Urothelium cell line (cell line): Measurements from ENCODE around the gene FADS1.

Experiments used
- DNase-seq: peaks from one replicate; pipeline ENCODE4 v3.0.0; 2011; ENCODE audit warnings: low spot score, mixed read lengths
- FAIRE-seq: peaks from 2 replicates; lab custom pipeline; 2011; peaks lifted over from hg19 to GRCh38; lab: Jason Lieb, UNC

The FADS1 gene

GRCh38 chr11:61764606-61765260, 52.1 kb downstream of the FADS1 start:
- DNase-seq, result no peak
- no peak for FAIRE-seq

- DNase-seq (no peak), FAIRE-seq (no peak)
These were observed 52.7 kb downstream of the FADS1 start for GRCh38 chr11:61763930-61764605.

- DNase-seq, result no peak
- FAIRE-seq, result no peak
These were observed 54.0 kb downstream of the FADS1 start for GRCh38 chr11:61762798-61763197.

GRCh38 chr11:61762223-61762615, 54.6 kb downstream of the FADS1 start:
- no peak for DNase-seq

GRCh38 chr11:61761440-61762222, 55.2 kb downstream of the FADS1 start:
- no peak for DNase-seq
- FAIRE-seq, result peak; percentile 17

More at GRCh38 chr11:61762223-61762615, 54.6 kb downstream of the FADS1 start:
- FAIRE-seq, result no peak

GRCh38 chr11:61760946-61761345, 55.9 kb downstream of the FADS1 start:
- FAIRE-seq (no peak), DNase-seq (no peak)

- no peak for DNase-seq
- FAIRE-seq, result peak; percentile 44
These were observed 59.5 kb downstream of the FADS1 start for GRCh38 chr11:61757213-61757862.

GRCh38 chr11:61756452-61757212, 60.2 kb downstream of the FADS1 start:
- FAIRE-seq (peak; percentile 91), DNase-seq (peak; percentile 80)

GRCh38 chr11:61756147-61756451, 60.7 kb downstream of the FADS1 start:
- DNase-seq (no peak), FAIRE-seq (no peak)

- FAIRE-seq (no peak), DNase-seq (no peak)
These were observed 62.0 kb downstream of the FADS1 start for GRCh38 chr11:61754534-61755482.

- no peak for FAIRE-seq
- no peak for DNase-seq
These were observed 63.1 kb downstream of the FADS1 start for GRCh38 chr11:61753672-61754071.

- FAIRE-seq (no peak), DNase-seq (no peak)
These were observed 63.8 kb downstream of the FADS1 start for GRCh38 chr11:61752925-61753521.

GRCh38 chr11:61752117-61752924, 64.5 kb downstream of the FADS1 start, which contains the start of gene MYRF:
TSS of gene MYRF (plus strand) at chr11:61752636. CDS start at chr11:61752745, 109 bp downstream.
- FAIRE-seq, result no peak
- peak; percentile 91 for DNase-seq

- FAIRE-seq, result no peak
- no peak for DNase-seq
These were observed 65.4 kb downstream of the FADS1 start for GRCh38 chr11:61751384-61751783.

GRCh38 chr11:61750631-61751273, 66.1 kb downstream of the FADS1 start:
- DNase-seq (no peak), FAIRE-seq (no peak)
